HG02678 (cell line): ENCODE measurements around the gene LARGE1.
A peak's percentile ranks its signal among the peaks of the same experiment; 100 is the strongest.

Experiments used
- ATAC-seq: cut with Tn5 transposase; IDR thresholded peaks from one replicate; pipeline ENCODE4 v1.9.1; 2021; ENCODE audit warnings: mild to moderate bottlenecking, moderate library complexity; ENCODE audit not compliant: unreplicated experiment

The LARGE1 gene

GRCh38 chr22:33920197-33920540 is at the start of gene LARGE1:
LARGE1 (minus strand) TSS chr22:33920476.
- peak; percentile 10 for ATAC-seq

DNA sequence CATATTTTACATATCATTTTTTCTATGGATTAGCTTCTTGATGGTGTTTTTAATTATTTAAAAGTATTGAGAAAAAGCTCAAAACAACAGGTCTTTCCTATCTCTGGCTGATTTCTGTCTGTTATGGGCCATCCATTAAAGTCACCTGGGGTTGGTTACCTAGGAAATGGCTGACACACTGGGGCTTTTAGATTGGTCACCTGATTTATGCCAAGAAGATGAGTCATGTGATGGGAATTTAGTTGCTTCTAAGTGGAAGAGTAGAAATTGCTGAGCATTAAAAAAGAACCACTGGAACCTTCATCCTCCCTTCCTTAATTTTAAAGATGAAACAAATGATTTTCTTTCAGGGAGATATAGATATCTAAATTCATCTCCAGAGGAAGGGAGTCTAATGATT is 48.8 kb upstream of the LARGE1 start:
- ATAC-seq: no peak

- no peak for ATAC-seq
These were observed 43.8 kb upstream of the LARGE1 start for GRCh38 chr22:33964121-33964520.

DNA sequence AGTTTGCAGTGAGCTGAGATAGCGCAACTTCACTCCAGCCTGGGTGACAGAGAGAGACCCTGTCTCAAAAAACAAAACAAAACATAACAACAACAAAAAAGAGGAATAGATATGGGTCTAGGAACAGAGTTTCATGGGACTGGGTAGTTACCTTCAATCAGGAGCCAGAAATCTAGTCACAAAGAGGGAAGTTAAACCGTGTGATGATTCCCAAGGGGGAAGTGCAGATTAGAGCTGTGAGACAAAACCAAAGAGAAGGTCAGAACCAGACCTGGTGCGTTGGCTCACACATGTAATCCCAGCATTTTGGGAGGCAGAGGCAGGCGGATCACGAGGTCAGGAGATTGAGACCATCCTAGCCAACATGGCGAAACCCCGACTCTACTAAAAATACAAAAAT is 42.1 kb upstream of the LARGE1 start:
- no peak for ATAC-seq

GRCh38 chr22:33958741-33959140 is 38.5 kb upstream of the LARGE1 start:
- ATAC-seq: no peak

DNA sequence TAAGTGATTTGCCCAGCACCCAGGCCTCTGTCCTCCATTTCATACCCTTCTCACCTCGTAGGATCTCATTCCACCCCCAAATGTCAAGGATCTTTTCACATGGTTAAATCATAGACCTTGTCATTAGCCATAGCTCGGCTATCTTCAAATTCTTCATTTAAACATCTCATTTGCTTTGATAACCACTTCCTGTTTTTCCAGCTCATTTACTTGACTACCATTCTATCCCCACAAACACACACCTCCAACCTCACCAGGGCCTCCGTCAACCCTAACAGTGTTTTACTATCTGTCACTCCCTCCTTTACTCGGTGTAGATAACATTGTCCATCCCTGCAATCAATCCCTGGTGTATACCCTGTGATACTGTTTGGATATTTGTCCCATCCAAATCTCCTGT is 36.8 kb upstream of the LARGE1 start:
- no peak for ATAC-seq

- no peak for ATAC-seq
These were observed 32.5 kb upstream of the LARGE1 start for GRCh38 chr22:33952776-33953175.

GRCh38 chr22:33940741-33941140 is 20.5 kb upstream of the LARGE1 start:
- ATAC-seq: no peak

DNA sequence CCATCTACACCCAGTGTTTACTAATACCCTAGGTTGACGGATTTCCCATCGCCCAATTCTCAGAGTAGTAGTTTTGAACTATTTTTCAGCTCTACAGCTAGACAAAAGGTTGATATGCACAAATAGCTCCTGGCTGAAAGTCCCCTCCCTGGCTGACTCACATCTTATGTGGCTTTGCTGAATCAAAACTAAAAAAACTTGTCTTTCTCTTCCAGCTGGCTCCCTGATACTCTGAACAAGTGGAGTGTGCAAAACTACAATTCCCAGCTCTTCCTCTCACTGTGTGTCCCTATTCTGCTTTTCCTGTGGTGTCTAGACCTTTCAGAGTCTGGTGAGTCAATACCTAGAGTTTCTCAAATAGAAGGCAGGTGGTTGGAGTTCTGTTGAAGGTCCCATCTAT is 12.7 kb upstream of the LARGE1 start:
- no peak for ATAC-seq

DNA sequence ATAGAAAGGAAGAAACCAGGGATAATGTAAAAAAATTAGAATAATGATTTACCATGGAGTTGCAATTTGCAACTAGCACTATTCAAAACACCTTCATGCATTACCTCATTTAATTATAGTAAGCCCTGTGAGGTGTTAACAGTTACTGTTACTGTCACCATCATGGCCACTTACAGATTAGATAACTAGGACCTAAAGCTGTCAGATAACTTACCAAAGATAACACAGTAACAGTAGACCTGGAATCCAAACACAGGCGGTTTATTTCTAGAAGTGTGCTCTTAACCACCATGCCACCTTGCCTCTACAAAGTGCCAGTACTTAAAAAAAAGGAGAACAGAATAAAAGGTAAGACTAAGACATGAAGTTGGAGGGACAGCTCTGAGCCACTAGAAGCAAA is 11.1 kb upstream of the LARGE1 start:
- no peak for ATAC-seq

- ATAC-seq: no peak
These were observed 7.5 kb upstream of the LARGE1 start for GRCh38 chr22:33927752-33928151.

DNA sequence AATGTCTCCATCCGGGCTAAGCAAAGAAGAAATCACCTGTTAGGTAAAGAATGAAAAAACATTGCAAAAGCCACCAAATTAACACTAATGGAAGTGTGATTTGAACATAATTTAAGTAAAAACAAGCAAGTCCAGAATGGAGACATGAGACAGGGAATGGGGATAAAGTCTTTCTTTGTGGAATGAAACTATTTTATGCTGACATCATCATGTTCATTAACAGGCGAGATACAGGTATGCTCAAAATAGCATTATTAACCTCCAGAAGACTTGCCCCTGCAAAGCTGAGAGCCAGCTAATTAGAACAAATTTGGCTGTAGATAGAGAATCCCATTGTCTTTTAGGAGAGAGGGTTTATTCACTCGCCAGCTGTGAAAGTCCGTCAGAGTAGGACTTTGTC is 4.9 kb upstream of the LARGE1 start:
- no peak for ATAC-seq

GRCh38 chr22:33923660-33924246 is 3.5 kb upstream of the LARGE1 start:
- no peak for ATAC-seq

DNA sequence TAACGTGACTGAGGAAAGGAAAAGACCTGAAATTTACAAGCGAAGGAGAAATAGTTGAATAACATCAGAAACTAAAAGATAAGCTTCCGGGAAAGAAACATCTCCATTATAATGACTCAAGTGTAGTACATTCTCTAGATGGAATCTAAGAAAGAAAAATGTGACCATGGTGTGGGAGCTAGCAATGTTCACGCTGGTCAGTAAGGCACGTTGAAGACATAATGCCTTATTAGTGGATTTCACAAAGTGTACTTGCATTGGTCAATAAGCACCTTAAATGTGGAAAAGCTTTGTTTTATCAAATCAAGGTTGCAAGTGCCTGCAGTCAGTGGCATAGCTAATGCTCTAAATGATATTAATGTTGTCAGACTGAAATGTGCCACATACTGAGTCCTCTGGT is 2.8 kb upstream of the LARGE1 start:
- no peak for ATAC-seq

DNA sequence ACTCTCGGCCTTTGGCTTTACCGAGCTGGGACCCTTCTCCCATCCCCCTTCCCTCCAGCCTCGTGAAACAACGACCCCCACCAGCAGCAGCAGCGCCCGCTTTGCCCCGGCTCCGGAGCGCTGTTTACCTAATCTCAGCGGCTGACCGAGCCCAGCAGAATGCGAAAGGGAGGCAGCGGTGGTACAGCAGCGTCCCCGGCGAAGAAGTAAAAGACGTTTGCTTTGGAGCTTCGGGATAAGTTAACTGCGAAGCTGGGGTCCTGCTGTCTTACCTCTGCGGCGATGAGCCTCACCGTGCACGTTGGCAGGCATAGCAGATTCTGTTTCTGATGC is 2.0 kb upstream of the LARGE1 start:
- ATAC-seq: no peak

GRCh38 chr22:33921525-33922348 is 1.5 kb upstream of the LARGE1 start:
- no peak for ATAC-seq

DNA sequence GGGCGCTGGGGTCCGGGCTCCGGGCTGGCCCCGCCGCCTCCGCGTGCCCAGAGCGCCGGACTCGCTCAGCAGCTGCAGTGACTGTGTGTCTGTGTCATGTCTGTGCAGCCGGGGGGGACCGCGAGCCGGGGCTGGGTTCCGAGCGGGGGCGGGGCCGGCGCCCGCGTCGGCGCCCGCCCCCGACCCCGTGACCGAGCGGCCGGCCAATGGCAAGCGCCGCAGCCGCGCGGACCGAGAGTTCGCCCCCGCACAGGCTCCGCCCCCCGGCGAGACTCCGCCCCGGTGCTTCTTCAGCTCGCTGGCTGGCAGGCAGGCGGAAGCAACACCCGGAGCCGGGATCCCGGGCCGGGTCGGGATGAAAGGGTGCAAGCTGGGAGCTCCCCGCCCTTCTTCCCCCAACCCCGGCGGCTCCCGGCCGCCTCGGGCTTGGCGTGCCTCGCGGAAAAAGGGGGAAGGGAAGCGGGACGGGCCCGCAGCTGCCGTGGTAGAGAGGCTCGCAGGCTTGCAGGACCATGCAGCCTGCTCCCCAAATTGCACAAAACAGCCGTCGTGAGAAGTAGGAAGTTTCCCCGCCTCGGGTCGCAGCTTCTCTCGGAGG is 750 bp upstream of the LARGE1 start:
- ATAC-seq: peak; percentile 79

GRCh38 chr22:33919391-33920196 is 682 bp downstream of the LARGE1 start:
- ATAC-seq: peak; percentile 13

- no peak for ATAC-seq
These were observed 1.5 kb downstream of the LARGE1 start for GRCh38 chr22:33918676-33919365.

DNA sequence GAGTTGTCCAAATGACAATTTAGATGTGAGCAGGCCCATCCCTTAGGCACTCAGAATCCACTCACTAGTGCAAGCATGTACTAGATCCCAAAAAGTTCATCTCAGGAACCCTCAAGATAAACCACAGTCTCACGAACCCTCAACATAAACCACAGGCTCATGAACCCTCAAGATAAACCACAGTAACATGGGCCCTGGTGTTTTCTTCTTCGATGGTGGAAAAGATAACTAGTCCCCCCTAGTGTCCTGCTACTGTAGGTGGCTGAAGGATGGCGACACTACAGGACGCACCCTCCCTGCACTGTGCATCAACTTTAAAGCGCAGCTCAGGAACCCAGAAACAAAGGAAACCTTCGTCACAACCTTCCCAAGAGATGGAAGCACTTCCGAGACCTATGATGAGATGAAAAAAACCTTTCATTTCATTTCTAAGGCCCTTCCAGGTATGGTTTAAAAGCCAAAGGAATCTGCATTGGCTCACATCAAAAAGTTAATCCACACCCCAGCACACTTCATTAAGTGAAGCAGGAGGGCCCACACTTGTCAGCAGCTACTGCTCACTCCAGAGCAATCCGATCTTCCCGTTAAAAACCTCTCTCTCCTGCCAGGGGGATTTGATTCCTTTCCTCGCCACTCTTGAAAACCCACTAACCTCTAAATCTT is 2.4 kb downstream of the LARGE1 start:
- ATAC-seq: no peak

DNA sequence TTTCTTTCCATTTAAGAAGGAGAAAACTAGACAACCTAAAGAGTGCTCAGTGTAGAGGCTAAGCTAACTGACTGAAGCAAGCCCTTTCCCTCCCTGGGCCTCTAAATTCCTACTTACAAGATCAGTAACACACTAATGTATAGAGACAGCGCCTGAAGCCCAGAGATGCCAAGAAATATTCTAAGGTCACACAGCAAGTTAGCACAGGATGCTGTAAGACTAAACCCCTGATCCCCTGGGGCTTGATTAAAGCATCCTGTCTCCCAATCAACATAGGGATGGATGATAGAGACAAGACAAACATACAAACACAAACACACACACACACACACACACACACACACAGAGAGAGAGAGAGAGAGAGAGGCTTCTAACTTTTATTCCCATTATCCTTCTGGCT is 5.6 kb downstream of the LARGE1 start:
- ATAC-seq: no peak
